ENCODE data around the gene FA2H. TPM values are rescaled to one million over a fixed set of nuclear protein-coding genes. Genes with fewer than 3 reads are reported as not detected.

The FA2H gene
- total and polyA plus RNA-seq, 2 experiments from 2014 or later = 5.7 to 6.3 TPM

DNA sequence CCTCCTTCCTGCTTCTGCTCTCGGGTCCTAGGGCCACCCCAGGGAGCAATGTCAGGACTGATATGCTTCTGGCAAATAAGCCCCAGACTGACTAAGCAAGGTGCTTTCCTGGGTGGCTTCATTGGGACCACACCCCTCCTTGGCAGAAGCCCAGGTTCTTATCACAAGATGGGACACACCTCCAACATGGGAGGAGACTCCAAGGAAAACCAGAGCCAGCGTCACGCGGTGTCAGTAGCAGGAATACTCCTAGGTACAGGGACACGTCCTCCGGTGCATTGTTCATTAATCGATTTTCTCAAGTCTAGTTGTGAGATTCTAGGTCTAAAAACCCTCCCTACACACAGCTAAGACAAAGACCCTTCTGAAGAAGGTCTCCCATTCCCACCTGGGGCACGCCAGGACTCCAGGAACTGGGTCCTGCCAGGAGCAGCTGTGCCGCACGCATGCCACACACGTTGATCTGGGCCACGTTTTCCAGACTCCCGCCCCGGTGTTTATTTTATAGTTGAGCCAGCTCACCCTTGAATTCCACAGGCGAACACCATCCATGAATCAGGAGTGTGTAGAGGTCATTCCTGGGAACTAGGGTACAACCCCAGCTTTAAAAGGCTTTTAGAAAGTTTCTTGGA lies 30.8 kb downstream of the FA2H start:
- H2AFZ ChIP-seq = no peak overlapping the region
- DNase-seq (ENCODE audit: low spot score) = no peak
- Mint-ChIP-seq H3K27ac (no peak overlapping the region), H3K9me3 (no peaks in the 10 kb centered on the region), H3K4me3 (no peak overlapping the region), H3K27me3 (ENCODE audit: insufficient read depth, low read depth, poor library complexity) (peaks cover 5% of the 10 kb centered on the region), H3K4me1 (peaks cover 21% of the 10 kb centered on the region), H3K36me3 (ENCODE audit: low read depth) (no peaks in the 10 kb centered on the region)
- no peak overlapping the region for H3K4me3 ChIP-seq
- ATAC-seq = peak; percentile 34; the same call in 2 of the 3 replicates
- H3K4me2 ChIP-seq = no peak overlapping the region
- peaks cover 7% of the 10 kb centered on the region; the same call in 1 of the 2 replicates for H3K4me1 ChIP-seq (ENCODE audit: insufficient read depth)
- no peaks in the 10 kb centered on the region for H3K27me3 ChIP-seq (ENCODE audit: insufficient read depth)
- no peaks in the 10 kb centered on the region for H3K79me2 ChIP-seq (replicated peaks; ENCODE audit: insufficient read depth)
- no peaks in the 10 kb centered on the region for H3K36me3 ChIP-seq (ENCODE audit: insufficient read depth)
- no peaks in the 10 kb centered on the region for H3F3A ChIP-seq (replicated peaks; ENCODE audit: low read depth)
- no peak overlapping the region for H3K27ac ChIP-seq (ENCODE audit: low read depth)
- H3K9me2 ChIP-seq (ENCODE audit: insufficient read depth) = no peaks in the 10 kb centered on the region
- H4K20me1 ChIP-seq (replicated peaks; ENCODE audit: insufficient read depth) = no peaks in the 10 kb centered on the region
- TF ChIP-seq POLR2AphosphoS5 (IDR thresholded peaks at IDR 0.05; ENCODE audit: low read depth) (no peak), ZNF331 (CRISPR knock-in tag; IDR thresholded peaks at IDR 0.05; ENCODE audit: low read depth) (no peak), STAT1 (IDR thresholded peaks at IDR 0.05; ENCODE audit: unreplicated experiment) (no peak), EZH2phosphoT487 (IDR thresholded peaks at IDR 0.05; ENCODE audit: unreplicated experiment) (no peak), NANOG (IDR thresholded peaks at IDR 0.05; ENCODE audit: borderline replicate concordance) (no peak), EZH2 (IDR thresholded peaks at IDR 0.05; ENCODE audit: low read depth, unreplicated experiment) (no peak), JUNB (IDR thresholded peaks at IDR 0.05; ENCODE audit: unreplicated experiment) (no peak), CREB1 (CRISPR knock-in tag; IDR thresholded peaks at IDR 0.05; ENCODE audit: low read depth) (no peak), ZNF114 (CRISPR knock-in tag; IDR thresholded peaks at IDR 0.05) (no peak)
- TF ChIP-seq, protein P1, sequence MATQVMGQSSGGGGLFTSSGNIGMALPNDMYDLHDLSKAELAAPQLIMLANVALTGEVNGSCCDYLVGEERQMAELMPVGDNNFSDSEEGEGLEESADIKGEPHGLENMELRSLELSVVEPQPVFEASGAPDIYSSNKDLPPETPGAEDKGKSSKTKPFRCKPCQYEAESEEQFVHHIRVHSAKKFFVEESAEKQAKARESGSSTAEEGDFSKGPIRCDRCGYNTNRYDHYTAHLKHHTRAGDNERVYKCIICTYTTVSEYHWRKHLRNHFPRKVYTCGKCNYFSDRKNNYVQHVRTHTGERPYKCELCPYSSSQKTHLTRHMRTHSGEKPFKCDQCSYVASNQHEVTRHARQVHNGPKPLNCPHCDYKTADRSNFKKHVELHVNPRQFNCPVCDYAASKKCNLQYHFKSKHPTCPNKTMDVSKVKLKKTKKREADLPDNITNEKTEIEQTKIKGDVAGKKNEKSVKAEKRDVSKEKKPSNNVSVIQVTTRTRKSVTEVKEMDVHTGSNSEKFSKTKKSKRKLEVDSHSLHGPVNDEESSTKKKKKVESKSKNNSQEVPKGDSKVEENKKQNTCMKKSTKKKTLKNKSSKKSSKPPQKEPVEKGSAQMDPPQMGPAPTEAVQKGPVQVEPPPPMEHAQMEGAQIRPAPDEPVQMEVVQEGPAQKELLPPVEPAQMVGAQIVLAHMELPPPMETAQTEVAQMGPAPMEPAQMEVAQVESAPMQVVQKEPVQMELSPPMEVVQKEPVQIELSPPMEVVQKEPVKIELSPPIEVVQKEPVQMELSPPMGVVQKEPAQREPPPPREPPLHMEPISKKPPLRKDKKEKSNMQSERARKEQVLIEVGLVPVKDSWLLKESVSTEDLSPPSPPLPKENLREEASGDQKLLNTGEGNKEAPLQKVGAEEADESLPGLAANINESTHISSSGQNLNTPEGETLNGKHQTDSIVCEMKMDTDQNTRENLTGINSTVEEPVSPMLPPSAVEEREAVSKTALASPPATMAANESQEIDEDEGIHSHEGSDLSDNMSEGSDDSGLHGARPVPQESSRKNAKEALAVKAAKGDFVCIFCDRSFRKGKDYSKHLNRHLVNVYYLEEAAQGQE (IDR thresholded peaks at IDR 0.05; ENCODE audit: unreplicated experiment) = no peak
- TF ChIP-seq, protein P2, sequence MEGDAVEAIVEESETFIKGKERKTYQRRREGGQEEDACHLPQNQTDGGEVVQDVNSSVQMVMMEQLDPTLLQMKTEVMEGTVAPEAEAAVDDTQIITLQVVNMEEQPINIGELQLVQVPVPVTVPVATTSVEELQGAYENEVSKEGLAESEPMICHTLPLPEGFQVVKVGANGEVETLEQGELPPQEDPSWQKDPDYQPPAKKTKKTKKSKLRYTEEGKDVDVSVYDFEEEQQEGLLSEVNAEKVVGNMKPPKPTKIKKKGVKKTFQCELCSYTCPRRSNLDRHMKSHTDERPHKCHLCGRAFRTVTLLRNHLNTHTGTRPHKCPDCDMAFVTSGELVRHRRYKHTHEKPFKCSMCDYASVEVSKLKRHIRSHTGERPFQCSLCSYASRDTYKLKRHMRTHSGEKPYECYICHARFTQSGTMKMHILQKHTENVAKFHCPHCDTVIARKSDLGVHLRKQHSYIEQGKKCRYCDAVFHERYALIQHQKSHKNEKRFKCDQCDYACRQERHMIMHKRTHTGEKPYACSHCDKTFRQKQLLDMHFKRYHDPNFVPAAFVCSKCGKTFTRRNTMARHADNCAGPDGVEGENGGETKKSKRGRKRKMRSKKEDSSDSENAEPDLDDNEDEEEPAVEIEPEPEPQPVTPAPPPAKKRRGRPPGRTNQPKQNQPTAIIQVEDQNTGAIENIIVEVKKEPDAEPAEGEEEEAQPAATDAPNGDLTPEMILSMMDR (conservative IDR thresholded peaks at IDR 0.05; ENCODE audit: low read depth in 2 of 2) = no peak
- TF ChIP-seq, protein P3, sequence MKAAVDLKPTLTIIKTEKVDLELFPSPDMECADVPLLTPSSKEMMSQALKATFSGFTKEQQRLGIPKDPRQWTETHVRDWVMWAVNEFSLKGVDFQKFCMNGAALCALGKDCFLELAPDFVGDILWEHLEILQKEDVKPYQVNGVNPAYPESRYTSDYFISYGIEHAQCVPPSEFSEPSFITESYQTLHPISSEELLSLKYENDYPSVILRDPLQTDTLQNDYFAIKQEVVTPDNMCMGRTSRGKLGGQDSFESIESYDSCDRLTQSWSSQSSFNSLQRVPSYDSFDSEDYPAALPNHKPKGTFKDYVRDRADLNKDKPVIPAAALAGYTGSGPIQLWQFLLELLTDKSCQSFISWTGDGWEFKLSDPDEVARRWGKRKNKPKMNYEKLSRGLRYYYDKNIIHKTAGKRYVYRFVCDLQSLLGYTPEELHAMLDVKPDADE (IDR thresholded peaks at IDR 0.05) = no peak
- TF ChIP-seq, protein P4, sequence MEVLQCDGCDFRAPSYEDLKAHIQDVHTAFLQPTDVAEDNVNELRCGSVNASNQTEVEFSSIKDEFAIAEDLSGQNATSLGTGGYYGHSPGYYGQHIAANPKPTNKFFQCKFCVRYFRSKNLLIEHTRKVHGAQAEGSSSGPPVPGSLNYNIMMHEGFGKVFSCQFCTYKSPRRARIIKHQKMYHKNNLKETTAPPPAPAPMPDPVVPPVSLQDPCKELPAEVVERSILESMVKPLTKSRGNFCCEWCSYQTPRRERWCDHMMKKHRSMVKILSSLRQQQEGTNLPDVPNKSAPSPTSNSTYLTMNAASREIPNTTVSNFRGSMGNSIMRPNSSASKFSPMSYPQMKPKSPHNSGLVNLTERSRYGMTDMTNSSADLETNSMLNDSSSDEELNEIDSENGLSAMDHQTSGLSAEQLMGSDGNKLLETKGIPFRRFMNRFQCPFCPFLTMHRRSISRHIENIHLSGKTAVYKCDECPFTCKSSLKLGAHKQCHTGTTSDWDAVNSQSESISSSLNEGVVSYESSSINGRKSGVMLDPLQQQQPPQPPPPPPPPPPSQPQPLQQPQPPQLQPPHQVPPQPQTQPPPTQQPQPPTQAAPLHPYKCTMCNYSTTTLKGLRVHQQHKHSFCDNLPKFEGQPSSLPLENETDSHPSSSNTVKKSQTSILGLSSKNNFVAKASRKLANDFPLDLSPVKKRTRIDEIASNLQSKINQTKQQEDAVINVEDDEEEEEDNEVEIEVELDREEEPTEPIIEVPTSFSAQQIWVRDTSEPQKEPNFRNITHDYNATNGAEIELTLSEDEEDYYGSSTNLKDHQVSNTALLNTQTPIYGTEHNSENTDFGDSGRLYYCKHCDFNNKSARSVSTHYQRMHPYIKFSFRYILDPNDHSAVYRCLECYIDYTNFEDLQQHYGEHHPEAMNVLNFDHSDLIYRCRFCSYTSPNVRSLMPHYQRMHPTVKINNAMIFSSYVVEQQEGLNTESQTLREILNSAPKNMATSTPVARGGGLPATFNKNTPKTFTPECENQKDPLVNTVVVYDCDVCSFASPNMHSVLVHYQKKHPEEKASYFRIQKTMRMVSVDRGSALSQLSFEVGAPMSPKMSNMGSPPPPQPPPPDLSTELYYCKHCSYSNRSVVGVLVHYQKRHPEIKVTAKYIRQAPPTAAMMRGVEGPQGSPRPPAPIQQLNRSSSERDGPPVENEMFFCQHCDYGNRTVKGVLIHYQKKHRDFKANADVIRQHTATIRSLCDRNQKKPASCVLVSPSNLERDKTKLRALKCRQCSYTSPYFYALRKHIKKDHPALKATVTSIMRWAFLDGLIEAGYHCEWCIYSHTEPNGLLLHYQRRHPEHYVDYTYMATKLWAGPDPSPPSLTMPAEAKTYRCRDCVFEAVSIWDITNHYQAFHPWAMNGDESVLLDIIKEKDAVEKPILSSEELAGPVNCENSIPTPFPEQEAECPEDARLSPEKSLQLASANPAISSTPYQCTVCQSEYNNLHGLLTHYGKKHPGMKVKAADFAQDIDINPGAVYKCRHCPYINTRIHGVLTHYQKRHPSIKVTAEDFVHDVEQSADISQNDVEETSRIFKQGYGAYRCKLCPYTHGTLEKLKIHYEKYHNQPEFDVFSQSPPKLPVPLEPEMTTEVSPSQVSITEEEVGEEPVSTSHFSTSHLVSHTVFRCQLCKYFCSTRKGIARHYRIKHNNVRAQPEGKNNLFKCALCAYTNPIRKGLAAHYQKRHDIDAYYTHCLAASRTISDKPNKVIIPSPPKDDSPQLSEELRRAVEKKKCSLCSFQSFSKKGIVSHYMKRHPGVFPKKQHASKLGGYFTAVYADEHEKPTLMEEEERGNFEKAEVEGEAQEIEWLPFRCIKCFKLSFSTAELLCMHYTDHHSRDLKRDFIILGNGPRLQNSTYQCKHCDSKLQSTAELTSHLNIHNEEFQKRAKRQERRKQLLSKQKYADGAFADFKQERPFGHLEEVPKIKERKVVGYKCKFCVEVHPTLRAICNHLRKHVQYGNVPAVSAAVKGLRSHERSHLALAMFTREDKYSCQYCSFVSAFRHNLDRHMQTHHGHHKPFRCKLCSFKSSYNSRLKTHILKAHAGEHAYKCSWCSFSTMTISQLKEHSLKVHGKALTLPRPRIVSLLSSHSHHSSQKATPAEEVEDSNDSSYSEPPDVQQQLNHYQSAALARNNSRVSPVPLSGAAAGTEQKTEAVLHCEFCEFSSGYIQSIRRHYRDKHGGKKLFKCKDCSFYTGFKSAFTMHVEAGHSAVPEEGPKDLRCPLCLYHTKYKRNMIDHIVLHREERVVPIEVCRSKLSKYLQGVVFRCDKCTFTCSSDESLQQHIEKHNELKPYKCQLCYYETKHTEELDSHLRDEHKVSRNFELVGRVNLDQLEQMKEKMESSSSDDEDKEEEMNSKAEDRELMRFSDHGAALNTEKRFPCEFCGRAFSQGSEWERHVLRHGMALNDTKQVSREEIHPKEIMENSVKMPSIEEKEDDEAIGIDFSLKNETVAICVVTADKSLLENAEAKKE (CRISPR knock-in tag; IDR thresholded peaks at IDR 0.05) = no peak

All from GM23338 (cell line).